Neural cell (in vitro differentiated cells): Measurements from ENCODE around the gene NOTCH2. TPM values are rescaled to one million over a fixed set of nuclear protein-coding genes. Genes with fewer than 3 reads are reported as not detected.

ENCODE experiments used
- H2AFZ ChIP-seq: fragments of 200-600, 300-800 bp; sonication (generic), shearing (Covaris generic); 2 replicates; pipeline ENCODE4 v1.6.0; 2014; ENCODE audit warnings: low read depth, mild to moderate bottlenecking, antibody characterized with exemption, low read length, moderate library complexity
- H3F3A ChIP-seq: fragments of 200-600 bp; shearing (Covaris generic); 2 replicates; pipeline ENCODE4 v1.6.1; 2016; ENCODE audit warnings: mild to moderate bottlenecking, moderate library complexity, mixed read lengths, antibody characterized with exemption, low read length; ENCODE audit not compliant: insufficient read depth, poor library complexity, severe bottlenecking
- H3K27ac ChIP-seq: fragments of 200-600, 300-800 bp; sonication (generic), shearing (Covaris generic); 2 replicates; pipeline ENCODE4 v1.5.1; 2014; ENCODE audit warnings: mild to moderate bottlenecking, low read length, moderate library complexity
- H3K27me3 ChIP-seq: fragments of 300-800, 200-600 bp; sonication (generic), shearing (Covaris generic); 2 replicates; pipeline ENCODE4 v1.6.0; 2014; ENCODE audit warnings: mild to moderate bottlenecking, low read depth, low read length, moderate library complexity; ENCODE audit not compliant: insufficient read depth
- H3K36me3 ChIP-seq: fragments of 300-800, 200-600 bp; sonication (generic), shearing (Covaris generic); 2 replicates; pipeline ENCODE4 v1.5.1; 2014; ENCODE audit warnings: mild to moderate bottlenecking, antibody characterized with exemption, low read length, moderate library complexity; ENCODE audit not compliant: insufficient read depth
- H3K4me2 ChIP-seq: fragments of 300-800, 200-600 bp; sonication (generic), shearing (Covaris generic); 2 replicates; pipeline ENCODE4 v1.6.0; 2014; ENCODE audit warnings: mild to moderate bottlenecking, low read length
- H3K4me3 ChIP-seq: fragments of 300-800, 200-600 bp; sonication (generic), shearing (Covaris generic); 2 replicates; pipeline ENCODE4 v1.5.1; 2014; ENCODE audit warnings: mild to moderate bottlenecking, low read length, moderate library complexity
- H3K79me2 ChIP-seq: fragments of 200-600 bp; shearing (Covaris generic); replicated peaks from 2 replicates; pipeline ENCODE4 v1.6.0; 2014; ENCODE audit warnings: mild to moderate bottlenecking, low read length, moderate library complexity; ENCODE audit not compliant: insufficient read depth
- H3K9ac ChIP-seq: fragments of 300-800, 200-600 bp; sonication (generic), shearing (Covaris generic); 2 replicates; pipeline ENCODE4 v1.6.1; 2016; ENCODE audit warnings: mild to moderate bottlenecking, low read length, mixed read lengths
- H3K9me2 ChIP-seq: fragments of 200-600 bp; shearing (Covaris generic); 2 replicates; pipeline ENCODE4 v1.6.1; 2016; ENCODE audit warnings: mild to moderate bottlenecking, low read length, mixed read lengths; ENCODE audit not compliant: insufficient read depth
- H3K9me3 ChIP-seq: fragments of 200-600, 300-800 bp; sonication (generic), shearing (Covaris generic); 2 replicates; pipeline ENCODE4 v1.6.1; 2016; ENCODE audit warnings: mild to moderate bottlenecking, mixed run types, low read length, moderate library complexity, mixed read lengths
- H4K20me1 ChIP-seq: fragments of 200-600 bp; shearing (Covaris generic); 2 replicates; pipeline ENCODE4 v1.6.1; 2016; ENCODE audit warnings: mild to moderate bottlenecking, mixed run types; ENCODE audit not compliant: insufficient read depth
- CTCF ChIP-seq: fragments of 450-650 bp; IDR thresholded peaks from 2 replicates; pipeline ENCODE4 v1.5.1; 2014; ENCODE audit warnings: antibody characterized with exemption, mild to moderate bottlenecking, moderate library complexity; ENCODE audit not compliant: poor library complexity, severe bottlenecking
- EP300 ChIP-seq: fragments of 450-650 bp; conservative IDR thresholded peaks from 2 replicates; pipeline ENCODE4 v1.6.1; 2014; ENCODE audit warnings: antibody characterized with exemption, mild to moderate bottlenecking, moderate library complexity; ENCODE audit not compliant: poor library complexity, severe bottlenecking
- EZH2 ChIP-seq: fragments of 200-600, 300-800 bp; shearing (Covaris generic), sonication (generic); IDR thresholded peaks from 2 replicates; pipeline ENCODE4 v1.6.1; 2014; ENCODE audit warnings: antibody characterized with exemption, low read length, borderline replicate concordance, mild to moderate bottlenecking; ENCODE audit not compliant: insufficient read depth, poor library complexity, severe bottlenecking
- MXI1 ChIP-seq: fragments of 450-650 bp; conservative IDR thresholded peaks from 2 replicates; pipeline ENCODE4 v1.6.1; 2014; ENCODE audit warnings: antibody characterized with exemption, mild to moderate bottlenecking; ENCODE audit not compliant: poor library complexity, severe bottlenecking
- POLR2AphosphoS5 ChIP-seq: IDR thresholded peaks from 2 replicates; pipeline ENCODE4 v1.6.1; 2012
- RAD21 ChIP-seq: fragments of 450-650 bp; conservative IDR thresholded peaks from 2 replicates; pipeline ENCODE4 v1.6.1; 2014; ENCODE audit warnings: antibody characterized with exemption, mild to moderate bottlenecking, moderate library complexity
- REST ChIP-seq: IDR thresholded peaks from 2 replicates; pipeline ENCODE4 v1.6.1; 2012; ENCODE audit warnings: borderline replicate concordance
- SMC3 ChIP-seq: fragments of 450-650 bp; conservative IDR thresholded peaks from 2 replicates; pipeline ENCODE4 v1.6.1; 2014; ENCODE audit warnings: antibody characterized with exemption, mild to moderate bottlenecking, moderate library complexity; ENCODE audit not compliant: poor library complexity
- TAF1 ChIP-seq: IDR thresholded peaks from 2 replicates; pipeline ENCODE4 v1.6.1; 2012; ENCODE audit warnings: low read depth
- polyA plus RNA-seq: library from polyadenylated mRNA; depleted of rRNA; stranded (reverse); fragments of >200 nt; gene quantifications from 2 replicates; pipeline ENCODE4 v1.2.3, GENCODE V29; 2014

NOTCH2 gene
- polyA plus RNA-seq, 1 donor from 2014 or later, result 0.73 TPM

- H3K27ac ChIP-seq, result no peak overlapping the region
- TF ChIP-seq POLR2AphosphoS5, result no peak
- no peak for TF ChIP-seq CTCF
- no peak for TF ChIP-seq MXI1
- no peak for TF ChIP-seq EP300
- no peak for TF ChIP-seq EZH2
- TF ChIP-seq TAF1, result no peak
- H3K79me2 ChIP-seq, result no peaks in the 10 kb centered on the region
- H3K9me3 ChIP-seq, result no peaks in the 10 kb centered on the region
- no peak overlapping the region for H3K9ac ChIP-seq
- H2AFZ ChIP-seq, result no peak overlapping the region
- no peaks in the 10 kb centered on the region for H3K9me2 ChIP-seq
- H3K27me3 ChIP-seq, result no peaks in the 10 kb centered on the region
- H3K4me3 ChIP-seq, result no peak overlapping the region
- no peaks in the 10 kb centered on the region for H4K20me1 ChIP-seq
- H3K4me2 ChIP-seq, result no peak overlapping the region
- no peaks in the 10 kb centered on the region for H3K36me3 ChIP-seq
- no peaks in the 10 kb centered on the region for H3F3A ChIP-seq
Measured at GRCh38 chr1:119903443-119903835, 166.0 kb downstream of the NOTCH2 start.

GRCh38 chr1:119902775-119903442 lies 166.6 kb downstream of the NOTCH2 start:
- Histone ChIP-seq H3K9ac (no peak overlapping the region), H3K79me2 (no peaks in the 10 kb centered on the region), H3K4me3 (no peak overlapping the region), H4K20me1 (no peaks in the 10 kb centered on the region), H3K9me2 (no peaks in the 10 kb centered on the region), H3K36me3 (no peaks in the 10 kb centered on the region), H3F3A (no peaks in the 10 kb centered on the region), H3K27ac (no peak overlapping the region), H3K27me3 (no peaks in the 10 kb centered on the region), H3K9me3 (no peaks in the 10 kb centered on the region), H3K4me2 (no peak overlapping the region), H2AFZ (no peak overlapping the region)
- TF ChIP-seq SMC3, result no peak
- no peak for TF ChIP-seq RAD21
- no peak for TF ChIP-seq POLR2AphosphoS5
- TF ChIP-seq TAF1, result no peak
- TF ChIP-seq MXI1, result no peak
- no peak for TF ChIP-seq EP300
- no peak for TF ChIP-seq EZH2
- no peak for TF ChIP-seq REST
- no peak for TF ChIP-seq CTCF
